HG03097 (cell line): ENCODE data around the gene INTS2.
"Not testable (repeated sequence)": the region's sequence is repeated elsewhere in the genome, so short reads cannot be mapped to it uniquely, and the experiment has no call there.

ENCODE experiments used
- ATAC-seq: cut with Tn5 transposase; IDR thresholded peaks from one replicate; pipeline ENCODE4 v1.9.1; 2021; ENCODE audit not compliant: unreplicated experiment, low FRiP score

INTS2 gene

DNA sequence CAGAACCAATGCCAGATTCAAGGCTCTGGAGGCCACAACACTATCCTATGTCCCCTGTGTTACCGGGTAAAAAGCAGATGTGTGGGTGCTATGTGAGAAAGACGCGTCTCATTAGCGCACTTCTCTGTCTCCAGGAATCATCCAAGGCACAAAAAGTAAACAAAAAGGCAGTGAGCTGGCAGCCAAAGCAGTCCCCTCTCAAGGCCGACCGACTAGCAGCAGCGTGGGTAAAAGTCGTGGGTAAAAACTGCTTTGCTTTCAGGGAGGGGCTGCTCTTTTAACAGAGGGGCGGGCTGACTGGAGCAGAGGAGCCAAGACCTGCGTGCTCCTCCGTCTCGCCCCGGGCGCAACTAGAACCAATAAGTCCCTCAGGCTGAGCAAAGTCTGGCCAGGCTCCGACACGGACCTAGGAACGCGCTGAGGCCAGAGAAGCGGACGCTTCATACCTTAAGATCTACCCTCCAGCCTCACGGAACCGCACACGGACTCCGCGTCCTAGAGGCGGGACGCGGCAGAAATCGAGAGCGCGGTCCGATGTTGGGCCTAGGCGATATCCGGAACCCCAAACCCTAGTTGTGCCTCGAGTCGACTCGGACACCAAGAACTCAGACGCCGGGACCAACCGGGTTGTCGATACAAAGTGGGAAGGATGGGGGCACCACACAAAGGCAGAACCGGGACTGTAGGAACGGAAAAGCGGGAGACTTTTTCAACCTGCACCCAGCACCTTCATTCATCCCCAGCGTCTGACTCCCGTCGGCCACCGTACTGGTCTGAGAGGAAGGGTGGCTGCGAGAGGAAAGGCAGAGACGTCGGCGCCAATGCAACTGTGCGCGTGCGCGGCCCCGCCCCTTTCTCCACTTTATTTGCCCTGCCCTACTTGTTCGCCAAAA lies at the start of gene INTS2:
TSS of gene INTS2 (minus strand) at position 775 of the 893 bp plus-strand sequence. CDS start 1,338 bp downstream, outside the sequence.
- peak; percentile 72 for ATAC-seq

DNA sequence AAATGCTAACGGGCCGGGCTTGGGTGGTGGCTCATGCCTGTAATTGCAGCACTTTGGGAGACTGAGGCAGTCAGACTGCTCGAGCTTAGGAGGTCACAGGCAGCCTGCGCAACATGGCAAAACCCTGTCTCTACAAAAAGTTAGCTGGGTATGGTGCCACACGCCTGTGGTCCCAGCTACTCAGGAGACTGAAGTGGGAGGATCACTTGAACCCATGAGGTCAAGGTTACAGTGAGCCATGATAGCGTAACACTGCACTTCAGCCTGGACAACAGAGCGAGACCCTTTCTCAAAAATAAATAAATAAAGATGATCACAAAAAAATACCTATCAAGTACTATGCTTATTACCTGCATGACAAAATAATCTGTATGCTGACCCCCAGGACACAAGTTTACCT lies 46.3 kb upstream of the INTS2 start:
- no peak for ATAC-seq

DNA sequence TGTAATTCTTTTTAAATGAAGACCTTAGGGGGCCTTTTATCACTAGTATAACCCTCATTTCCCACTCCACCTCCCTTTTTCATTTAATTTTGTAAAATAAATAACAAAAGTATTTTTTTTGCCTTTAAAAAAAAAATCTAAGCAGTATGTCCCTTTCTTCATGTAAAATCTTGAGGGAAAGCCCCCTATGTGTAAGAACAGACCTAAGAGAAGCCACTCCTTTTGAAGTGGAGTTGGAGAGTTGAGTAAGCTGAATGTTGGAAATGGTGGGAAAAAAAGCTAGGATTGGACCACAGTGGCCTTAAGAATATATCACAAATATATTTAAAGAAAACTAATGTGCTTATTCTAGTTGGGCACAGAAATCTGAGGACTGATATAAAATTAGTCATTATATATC lies 44.5 kb upstream of the INTS2 start:
- no peak for ATAC-seq

- no peak for ATAC-seq
Measured at GRCh38 chr17:61970030-61970429, 42.2 kb upstream of the INTS2 start.

- no peak for ATAC-seq
Measured at GRCh38 chr17:61968757-61969156, 41.0 kb upstream of the INTS2 start.

- no peak for ATAC-seq
Measured at GRCh38 chr17:61967729-61968128, 39.9 kb upstream of the INTS2 start.

GRCh38 chr17:61966191-61966590 lies 38.4 kb upstream of the INTS2 start:
- ATAC-seq: no peak

DNA sequence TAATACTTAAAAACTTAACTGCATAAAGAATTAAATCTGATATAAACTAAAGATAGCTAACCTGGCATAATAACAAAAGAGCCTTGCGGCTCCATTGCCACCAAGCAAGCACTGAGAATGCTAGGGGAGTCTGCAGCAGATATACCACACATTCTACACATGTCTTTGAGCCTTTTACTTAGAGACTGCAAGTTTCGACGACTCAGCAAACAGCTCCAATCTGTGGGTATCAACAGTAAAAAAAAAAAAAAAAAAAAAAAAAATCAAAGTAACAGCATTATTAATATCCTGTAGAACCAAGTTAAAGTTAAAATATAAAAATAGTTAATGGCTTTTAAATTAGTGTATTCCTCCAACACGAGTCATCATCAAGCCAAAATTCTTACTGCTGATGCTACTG lies 27.8 kb upstream of the INTS2 start:
- no peak for ATAC-seq

DNA sequence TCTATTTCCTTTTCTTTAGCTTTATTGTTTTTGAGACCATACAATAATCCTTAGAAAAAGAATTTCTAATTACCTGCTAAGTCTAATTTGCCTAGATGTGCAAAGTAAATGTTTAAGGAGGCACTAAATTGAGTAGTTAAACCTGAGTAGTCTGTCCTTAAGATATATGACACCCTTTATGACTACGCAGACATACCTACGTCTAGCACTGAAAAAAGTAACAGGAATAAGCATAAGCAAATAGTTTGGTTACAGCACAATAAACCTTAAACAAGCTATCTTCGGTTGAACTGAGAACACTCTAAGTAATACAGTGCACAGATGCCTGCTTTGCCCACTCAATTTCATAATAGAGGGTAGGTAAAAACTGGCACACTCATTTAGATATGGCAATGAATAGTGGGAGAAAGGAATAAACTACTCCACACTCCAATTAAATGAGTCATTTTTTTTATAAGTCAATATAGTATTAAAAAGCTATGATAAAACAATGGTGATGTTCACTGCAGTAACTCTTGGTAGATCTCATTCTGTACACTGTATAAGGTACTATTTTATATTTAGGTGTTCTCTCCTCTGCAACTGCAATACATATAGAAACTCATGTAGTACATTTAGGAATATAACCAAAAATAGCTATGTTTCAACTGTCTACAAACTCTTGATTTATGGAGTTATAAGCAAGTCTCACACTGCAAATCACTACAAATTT lies 19.7 kb upstream of the INTS2 start:
- ATAC-seq: no peak

GRCh38 chr17:61946359-61946758 lies 18.6 kb upstream of the INTS2 start:
- ATAC-seq: no peak

DNA sequence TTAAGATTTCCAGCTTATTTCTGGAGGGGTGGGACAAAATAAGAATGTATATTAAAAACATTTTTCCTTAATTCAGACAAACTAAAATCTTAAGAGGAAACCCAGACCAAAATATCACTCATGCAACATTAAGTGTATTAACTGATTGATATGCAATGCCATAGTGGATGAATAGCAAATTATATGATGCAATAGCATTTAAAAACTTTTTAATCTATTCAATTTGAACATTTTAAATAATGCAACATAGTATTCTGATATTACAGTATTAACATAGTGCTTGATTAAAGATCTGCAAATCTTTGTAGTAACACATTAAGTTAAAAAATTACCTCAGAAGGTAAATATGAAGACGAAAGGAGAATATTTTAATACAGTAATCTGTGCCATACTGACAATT lies 15.3 kb upstream of the INTS2 start:
- no peak for ATAC-seq

DNA sequence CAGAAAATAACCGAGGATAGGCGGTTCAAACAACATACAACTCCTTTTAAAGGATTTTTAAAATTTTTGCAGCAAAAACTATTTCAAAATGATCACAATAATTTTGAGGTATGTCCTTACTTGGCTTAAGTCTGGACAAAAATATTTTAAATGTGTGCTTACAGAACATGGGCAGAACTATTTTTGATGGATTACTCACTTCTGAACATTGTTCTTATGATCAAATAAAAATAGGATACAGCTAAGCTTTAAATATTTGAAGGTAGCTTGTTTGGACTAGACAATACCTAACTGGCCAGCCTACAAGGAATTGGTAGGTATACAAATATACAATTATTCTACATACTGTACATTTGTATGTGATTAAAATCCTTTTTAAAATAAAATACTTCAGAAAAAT lies 14.3 kb upstream of the INTS2 start:
- ATAC-seq: no peak

DNA sequence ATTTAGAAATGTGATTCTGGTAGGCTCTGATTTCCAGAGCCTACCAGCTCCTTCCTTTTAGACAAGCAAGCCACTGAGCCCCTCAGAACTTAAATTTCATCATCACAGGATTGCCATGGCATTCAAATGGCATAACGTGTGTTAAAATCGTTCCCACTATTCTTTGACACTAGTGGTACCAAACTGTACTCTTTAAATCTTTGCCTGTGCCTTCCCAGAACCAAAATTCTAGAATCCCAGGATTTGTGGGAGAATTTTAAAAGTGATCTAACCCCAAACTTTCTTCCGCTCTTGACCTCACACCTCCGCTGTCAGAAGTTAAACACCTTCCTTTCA lies 287 bp upstream of the INTS2 start:
- ATAC-seq: no peak

GRCh38 chr17:61926826-61927207 lies 965 bp downstream of the INTS2 start:
- peak; percentile 9 for ATAC-seq

DNA sequence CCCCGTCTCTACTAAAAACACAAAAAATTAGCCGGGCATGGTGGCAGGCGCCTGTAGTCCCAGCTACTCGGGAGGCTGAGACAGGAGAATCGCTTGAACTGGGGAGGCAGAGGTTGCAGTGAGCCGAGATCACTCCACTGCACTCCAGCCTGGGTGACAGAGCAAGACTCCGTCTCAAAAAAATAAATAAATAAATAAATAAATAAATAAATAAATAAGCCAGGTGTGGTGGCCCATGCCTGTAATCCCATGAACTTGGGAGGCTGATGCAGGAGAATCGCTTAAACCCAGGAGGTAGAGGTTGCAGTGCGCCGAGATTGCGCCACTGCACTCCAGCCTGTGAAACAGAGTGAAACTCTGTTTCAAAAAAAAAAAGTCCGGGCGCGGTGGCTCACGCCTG lies 12.6 kb downstream of the INTS2 start:
- not testable (repeated sequence) for ATAC-seq

DNA sequence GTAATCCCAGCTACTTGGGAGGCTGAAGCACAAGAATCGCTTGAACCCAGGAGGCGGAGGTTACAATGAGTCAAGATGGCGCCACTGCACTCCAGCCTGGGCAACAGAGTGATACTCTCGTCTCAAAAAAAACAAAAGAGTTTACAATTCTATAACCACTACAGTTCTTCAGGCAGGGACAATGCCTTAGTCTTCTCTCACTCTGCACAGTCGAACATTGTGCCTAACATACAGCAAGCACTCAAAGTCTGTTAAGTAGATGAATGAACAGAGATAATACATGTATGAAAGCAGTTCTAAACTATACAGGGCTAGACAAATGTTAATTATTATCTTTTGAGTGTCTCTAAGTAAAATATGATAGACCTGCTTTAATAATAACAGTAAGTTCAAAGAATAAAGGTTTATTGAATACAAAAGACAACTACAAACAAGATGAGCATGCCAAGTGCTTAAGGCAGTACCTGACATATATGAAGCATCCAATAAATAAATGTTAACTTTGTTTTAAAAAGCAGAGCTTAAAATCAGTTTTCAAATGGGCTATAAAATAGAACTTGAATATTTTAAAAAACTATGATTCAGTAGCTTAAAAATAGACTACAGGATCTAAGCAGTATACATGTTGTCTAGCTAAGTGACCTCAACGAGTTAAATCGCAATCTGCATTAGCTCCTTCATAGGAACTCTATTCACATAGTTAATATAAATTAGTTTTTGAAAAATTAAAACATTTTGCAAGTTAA lies 19.3 kb downstream of the INTS2 start:
- ATAC-seq: no peak

GRCh38 chr17:61907361-61907760 lies 20.4 kb downstream of the INTS2 start:
- ATAC-seq: no peak

- ATAC-seq: peak; percentile 81
Measured at GRCh38 chr17:61904094-61904710, 23.6 kb downstream of the INTS2 start.

DNA sequence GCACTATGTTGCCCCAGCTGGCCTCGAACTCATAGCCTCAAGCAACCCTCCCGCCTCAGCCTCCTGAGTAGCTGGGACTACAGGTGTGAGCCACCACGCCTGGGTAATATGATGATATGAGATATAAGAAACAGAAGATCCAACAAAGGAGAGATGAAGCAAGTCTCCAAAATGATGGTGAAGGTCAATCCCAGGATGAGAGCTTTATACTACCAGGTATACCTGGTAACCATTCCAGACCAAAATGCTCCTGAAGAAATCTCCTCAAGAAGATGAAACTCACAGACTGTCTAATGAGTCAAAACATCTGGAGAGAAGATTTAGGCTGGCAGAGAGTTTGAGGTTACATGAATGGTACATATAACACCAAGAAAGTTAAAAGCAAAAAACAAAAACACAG lies 24.5 kb downstream of the INTS2 start:
- no peak for ATAC-seq

DNA sequence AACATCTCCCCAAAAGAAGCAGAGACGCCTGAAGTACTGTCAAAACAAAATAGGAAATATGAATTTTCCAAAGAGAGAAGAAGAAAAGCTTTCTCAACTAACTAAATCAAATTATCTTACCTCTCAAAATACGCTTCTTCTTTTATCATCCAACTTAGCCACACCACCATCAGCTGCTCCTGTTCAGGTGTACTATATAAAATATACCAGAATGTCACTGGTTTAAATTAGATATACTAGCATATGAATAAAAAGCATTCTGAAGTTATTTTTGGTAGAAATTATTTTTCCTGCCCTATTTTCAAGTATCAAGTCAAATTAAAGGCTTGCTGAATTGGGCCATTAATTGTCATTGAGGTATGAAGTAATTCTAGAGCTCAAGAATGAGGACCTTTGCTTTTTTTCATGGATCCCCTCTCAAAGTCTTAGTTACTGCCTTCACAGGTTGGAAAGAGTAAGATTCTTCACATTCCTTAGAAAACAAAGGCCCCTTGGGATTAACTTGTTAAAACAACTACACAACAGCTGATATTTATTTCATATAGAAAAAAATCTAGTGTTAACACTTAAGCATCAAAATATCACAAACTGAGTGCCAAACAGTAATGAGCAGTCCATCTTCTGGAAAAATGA lies 30.1 kb downstream of the INTS2 start:
- no peak for ATAC-seq
